GM12801 (cell line): ENCODE results near the gene CYP4F12.

Experiments used
- CTCF ChIP-seq: IDR thresholded peaks from one replicate; pipeline ENCODE4 v1.5.1; 2011; ENCODE audit warnings: control low read depth; ENCODE audit not compliant: insufficient read length; ENCODE audit errors: extremely low read depth

Gene CYP4F12

GRCh38 chr19:15634105-15634504 is 38.8 kb upstream of the CYP4F12 start:
- TF ChIP-seq CTCF, result no peak

- no peak for TF ChIP-seq CTCF
Observed at GRCh38 chr19:15635016-15635805, 37.7 kb upstream of the CYP4F12 start.

- TF ChIP-seq CTCF, result no peak
Observed at GRCh38 chr19:15636026-15636425, 36.9 kb upstream of the CYP4F12 start.

- no peak for TF ChIP-seq CTCF
Observed at GRCh38 chr19:15639596-15639995, 33.3 kb upstream of the CYP4F12 start.

GRCh38 chr19:15640294-15640903 is 32.5 kb upstream of the CYP4F12 start, which contains the start of gene CYP4F3:
TSS of gene CYP4F3 (plus strand) at chr19:15640897. CDS start at chr19:15641416, 519 bp downstream.
- no peak for TF ChIP-seq CTCF

GRCh38 chr19:15640904-15641597 is 31.8 kb upstream of the CYP4F12 start:
- TF ChIP-seq CTCF, result no peak

- TF ChIP-seq CTCF, result no peak
Observed at GRCh38 chr19:15641901-15642491, 30.9 kb upstream of the CYP4F12 start.
